Posterior vena cava (tissue), 2 donors: ENCODE measurements around the gene GRAP. TPM values are rescaled to one million over a fixed set of nuclear protein-coding genes. Genes with fewer than 3 reads are reported as not detected.
"Not testable (repeated sequence)": the region's sequence is repeated elsewhere in the genome, so short reads cannot be mapped to it uniquely, and the experiment has no call there.

Experiments used
- DNase-seq: peaks from one replicate; pipeline ENCODE4 v3.0.0-alpha.2; 2020; ENCODE audit warnings: low spot score
- intact Hi-C, 2 donors: fragments of 100-400 bp; cut with DNase I; formaldehyde crosslinking; loops; one replicate each; pipeline versions ENCODE4 v1.14.1 to v1.14.2; 2022 to 2023
- long read RNA-seq, 2 donors: library from polyadenylated mRNA; unstranded; transcript quantifications; one replicate each; pipeline ENCODE4 v2.0.0, GENCODE V29; 2020 to 2021
- total RNA-seq, 2 donors: library from RNA; stranded (reverse); fragmentation: NEBNext Ultra II Directional; extraction: Animal tissue kit (Norgen Biotek cat#: 25700); gene quantifications; one replicate each; pipeline ENCODE4 v1.2.1, GENCODE V29; 2021
- donor health status: DM: yes; HTN: yes; CAD: no.
- donor health status: DM: yes; HTN: yes; CAD: no.

The GRAP gene
- 1 to 10 TPM; 4.0 to 6.8 TPM for total RNA-seq
- long read RNA-seq, donor 1, partial matches to known transcripts = 0 of 3 reads
- long read RNA-seq, donor 1, other reads (novel, unspliced or antisense) = 2 of 3 reads
- long read RNA-seq, donor 2, transcript GRAP-201 (5 exons, 2,651 nt) = major isoform, 18 of 20 reads
- long read RNA-seq, donor 2, partial matches to known transcripts = 0 of 20 reads
- long read RNA-seq, donor 2, other reads (novel, unspliced or antisense) = 2 of 20 reads

DNA sequence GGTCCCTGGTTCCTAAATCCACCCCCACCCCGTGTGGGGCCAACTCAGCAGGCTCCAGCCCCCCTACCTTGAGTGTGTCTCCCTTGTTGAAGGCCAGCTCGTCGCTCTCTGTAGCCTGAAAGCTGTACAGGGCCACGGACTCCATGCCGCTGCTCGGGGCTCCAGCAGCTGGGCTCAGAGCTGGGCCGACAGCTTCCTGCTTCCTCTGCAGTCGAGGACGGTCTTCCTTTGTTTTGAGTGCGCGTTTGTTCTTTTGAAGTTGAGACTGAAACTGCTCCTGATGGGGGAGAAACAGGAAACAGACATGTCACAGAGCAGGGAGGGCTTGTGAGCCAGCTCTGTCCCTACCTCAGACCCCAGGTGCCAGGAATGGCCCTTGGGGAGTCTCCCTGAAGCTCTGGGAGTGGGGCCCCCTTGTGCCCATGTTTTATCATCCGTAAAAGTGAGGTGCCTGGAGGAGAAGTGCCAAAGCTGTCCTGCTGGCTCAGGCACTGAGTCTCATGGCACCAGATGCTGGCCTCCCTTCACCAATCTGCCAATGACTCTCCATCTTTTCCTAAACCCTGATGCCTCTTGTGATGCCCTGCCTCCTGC lies at the start of gene GRAP:
Gene GRAP (minus strand): TSS at position 176 of the 594 bp plus-strand sequence. CDS start 31 bp downstream, at position 145.
- DNase-seq, intact Hi-C loops: not testable (repeated sequence)

DNA sequence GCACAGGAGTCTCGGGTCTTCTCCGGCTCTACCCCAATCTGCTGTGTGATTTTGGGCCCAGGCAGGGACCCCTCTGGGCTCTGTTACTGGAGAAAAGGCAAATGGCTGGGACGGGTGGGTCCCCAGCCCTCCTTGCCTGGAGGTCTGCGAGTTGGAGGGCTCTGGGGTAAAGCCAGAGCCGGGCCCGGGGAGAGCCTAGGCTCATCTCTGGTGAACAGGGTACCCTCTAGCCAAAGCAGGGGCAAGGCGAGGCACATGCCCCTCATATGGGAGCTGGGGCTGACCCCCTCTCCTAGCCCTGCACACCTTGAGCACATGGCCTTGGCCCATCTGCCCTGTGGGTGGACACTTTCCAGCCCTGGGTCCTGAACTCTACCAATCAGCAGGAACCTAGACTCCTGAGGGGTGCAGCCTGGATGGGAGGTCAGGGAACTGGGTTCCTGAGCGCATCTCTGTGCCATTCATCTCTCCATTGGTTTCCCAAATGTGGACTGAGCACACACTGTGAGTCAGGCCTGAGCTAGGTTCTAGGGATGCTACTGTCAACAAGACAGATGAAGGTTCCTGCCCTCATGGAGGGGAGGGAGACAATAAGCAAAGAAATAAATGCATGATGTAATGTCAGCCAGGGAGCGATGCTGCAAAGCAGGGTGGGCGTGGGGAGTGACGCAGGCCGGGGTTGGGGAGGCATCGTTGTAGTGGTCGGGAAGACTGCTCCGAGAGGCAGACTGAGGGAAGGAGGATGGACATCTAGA lies 47.1 kb upstream of the GRAP start:
- intact Hi-C loops = not testable (repeated sequence)
- peak; percentile 69 for DNase-seq

DNA sequence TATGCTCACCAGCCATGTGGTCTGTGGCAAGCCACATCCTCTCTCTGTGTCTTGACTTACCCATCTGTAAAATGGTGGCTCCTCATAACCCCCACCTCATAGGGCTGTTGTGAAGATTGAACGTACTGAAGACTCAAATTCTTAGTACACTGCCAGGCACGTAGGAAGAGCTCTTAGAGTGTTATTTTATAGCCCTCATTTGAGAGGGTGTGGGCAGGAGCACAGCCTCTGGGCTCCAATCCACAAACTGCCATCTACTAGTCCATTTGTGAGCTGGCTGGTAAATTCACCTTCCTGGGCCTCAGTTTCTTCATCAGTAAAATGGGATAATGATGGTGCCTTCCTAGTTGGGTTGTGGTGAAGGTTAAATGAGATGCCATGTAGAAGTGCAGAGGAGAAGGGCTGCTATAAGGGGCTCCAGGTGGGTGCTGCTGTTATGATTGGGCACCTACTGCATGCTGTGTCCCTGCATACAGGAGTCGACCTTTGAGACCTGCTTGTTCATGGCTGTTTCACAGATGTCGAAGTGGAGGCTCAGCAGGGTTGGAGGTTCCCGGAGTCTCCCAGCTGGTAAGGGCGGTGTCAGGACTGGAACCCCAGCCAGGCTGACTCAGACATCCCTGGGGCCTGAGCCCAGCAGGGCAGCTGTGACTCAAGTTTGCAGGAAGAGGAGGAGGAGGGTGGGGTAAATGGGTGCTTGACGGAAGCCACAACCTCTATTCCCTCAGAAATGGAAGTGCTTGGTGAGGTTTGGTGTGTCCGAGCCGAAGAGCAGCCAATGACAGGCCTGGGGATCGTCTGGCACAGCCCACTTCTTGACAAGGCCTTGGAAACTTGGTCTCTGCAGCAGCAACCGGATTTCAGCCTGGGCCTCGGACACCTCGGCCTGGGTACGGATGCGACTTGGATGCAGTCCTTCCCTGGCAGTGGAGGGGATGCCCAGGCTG lies 46.3 kb upstream of the GRAP start:
- intact Hi-C loops = not testable (repeated sequence)
- DNase-seq = peak; percentile 84

DNA sequence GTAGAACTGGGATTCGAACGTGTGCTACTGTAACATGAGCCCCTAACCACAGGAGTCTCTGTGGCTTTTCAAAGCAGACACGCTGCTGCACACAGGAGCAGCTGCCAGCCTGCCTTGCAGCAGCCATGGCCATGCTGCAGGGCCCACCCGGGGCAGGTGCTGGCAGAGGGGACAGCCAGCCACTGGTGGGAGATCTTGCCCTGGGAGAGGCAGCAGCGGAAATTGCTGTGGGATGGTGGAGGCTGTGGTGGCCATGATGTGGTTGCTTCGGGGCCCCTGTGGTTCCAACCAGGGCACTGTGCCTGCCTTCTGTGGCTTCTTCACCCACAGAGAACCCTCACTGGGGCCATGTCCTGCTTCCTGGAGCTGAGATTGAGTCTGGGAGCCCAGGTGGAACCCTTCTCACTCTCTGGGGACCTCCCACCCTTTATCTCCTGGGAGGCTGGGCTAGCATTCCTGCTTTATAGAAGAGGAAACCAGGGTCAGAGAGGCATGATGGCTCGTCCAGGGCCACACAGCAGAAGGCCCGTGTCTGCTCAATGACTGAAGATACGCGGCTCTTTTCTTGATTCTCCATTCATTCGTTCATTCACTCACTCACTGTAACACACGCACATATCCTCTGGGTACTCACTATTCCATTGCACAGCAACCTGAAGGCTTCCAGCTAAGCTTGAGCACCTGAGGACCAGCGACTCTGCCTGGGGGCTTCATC lies 43.5 kb upstream of the GRAP start:
- intact Hi-C loops, DNase-seq: not testable (repeated sequence)

DNA sequence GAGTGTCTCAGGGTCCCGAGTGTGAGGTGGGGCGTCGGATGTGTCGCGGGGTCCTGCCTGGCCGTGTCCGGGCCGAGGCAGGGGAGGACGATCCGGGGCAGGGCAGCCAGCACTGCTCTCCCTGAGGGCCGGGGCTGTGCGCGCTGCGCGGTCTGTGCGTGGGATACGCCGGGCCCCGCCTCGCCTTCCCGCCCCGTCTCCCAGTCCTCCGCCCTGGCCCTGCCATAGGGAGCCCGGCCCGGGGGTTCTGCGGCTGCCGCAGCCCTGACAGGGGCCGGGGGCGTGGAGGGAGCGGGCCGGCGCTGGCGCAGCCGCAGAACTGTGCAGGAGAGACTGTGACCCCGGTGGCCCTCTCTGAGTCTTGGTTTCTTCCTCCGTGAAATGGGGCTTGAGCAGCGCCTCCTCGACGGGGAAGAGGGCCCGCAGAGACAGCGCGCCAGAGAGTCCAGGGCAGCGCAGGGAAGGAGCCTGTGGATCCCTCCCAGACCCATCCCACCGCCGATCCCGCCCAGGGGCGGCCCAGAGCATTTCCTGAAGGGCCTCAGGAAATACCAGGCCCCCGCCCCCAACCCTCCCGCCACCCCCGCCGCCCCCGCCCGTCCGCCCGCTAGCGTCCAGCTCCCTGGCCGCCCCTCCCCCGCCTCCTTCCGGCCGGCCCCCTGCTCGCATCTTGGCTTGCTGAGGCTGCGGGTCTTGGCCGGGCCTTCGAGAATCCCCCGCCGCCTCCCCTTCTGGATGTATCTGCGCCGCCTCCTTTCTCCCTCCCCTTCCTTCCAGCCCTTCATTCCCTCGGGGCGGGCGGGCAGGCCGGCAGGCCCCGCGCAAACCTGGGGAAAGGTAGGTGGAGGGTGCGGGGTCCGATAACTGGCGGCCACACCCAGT lies 42.3 kb upstream of the GRAP start:
- peak; percentile 44 for DNase-seq

DNA sequence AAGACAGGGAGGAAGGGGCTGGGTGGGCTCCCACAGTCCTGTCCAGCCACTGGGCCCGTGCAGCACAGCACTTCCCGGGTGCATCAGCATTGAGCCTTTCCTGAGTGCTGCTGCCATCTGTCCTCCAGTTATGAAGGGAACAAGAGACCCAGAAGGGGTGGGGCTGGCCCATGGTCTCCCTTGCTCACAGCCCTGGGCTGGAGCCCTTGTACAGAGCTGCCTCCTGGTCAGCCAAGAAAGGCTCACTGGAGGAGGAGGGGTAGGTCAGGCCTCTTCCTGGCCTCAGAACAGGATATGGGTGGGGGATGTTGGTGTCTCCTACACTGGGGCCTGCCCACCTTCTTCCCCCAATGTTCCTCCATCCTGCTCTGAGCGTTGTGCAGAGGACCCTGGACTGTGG lies 30.6 kb upstream of the GRAP start:
- intact Hi-C loops, DNase-seq: not testable (repeated sequence)

More for the DNA sequence above, 42.3 kb upstream of the GRAP start:
- intact Hi-C loops = not testable (repeated sequence)

DNA sequence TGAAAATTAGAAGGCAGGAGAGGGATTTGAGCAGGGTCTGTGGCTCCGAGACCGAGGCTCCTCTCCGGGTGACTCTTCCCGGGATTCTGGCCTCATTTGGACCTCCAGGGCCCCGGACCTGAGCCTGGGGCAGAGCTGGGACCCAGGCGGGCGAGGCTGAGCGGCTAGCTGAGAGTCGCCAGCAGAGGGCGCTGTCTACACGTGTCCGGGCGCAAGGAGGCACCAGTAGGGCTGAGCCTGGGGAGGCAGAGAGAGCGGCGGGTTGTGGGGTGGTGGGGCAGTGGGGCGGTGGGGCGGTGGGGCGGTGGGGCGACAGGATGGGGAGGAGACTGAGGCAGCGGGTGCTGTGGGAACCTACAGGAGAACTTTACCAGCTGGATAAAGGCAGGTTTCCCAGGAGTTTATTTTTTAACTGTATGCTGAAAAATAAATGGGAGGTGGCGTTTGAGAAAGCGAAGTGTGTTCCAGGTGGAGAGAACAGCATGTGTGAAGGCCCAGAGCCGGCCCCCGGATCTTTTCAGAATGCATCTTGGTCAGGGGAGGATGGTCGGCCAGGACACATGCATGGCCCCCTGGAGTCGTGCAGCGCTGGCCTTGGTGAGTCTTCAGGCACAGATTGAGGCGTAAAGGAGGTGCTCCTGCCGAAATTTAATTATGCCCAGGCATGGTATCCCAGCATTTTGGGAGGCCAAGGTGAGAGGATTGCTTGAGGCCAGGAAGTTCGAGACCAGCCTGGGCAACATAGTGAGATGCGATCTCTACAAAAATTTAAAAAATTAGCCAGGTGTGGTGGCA lies 29.8 kb upstream of the GRAP start:
- DNase-seq = peak; percentile 76

DNA sequence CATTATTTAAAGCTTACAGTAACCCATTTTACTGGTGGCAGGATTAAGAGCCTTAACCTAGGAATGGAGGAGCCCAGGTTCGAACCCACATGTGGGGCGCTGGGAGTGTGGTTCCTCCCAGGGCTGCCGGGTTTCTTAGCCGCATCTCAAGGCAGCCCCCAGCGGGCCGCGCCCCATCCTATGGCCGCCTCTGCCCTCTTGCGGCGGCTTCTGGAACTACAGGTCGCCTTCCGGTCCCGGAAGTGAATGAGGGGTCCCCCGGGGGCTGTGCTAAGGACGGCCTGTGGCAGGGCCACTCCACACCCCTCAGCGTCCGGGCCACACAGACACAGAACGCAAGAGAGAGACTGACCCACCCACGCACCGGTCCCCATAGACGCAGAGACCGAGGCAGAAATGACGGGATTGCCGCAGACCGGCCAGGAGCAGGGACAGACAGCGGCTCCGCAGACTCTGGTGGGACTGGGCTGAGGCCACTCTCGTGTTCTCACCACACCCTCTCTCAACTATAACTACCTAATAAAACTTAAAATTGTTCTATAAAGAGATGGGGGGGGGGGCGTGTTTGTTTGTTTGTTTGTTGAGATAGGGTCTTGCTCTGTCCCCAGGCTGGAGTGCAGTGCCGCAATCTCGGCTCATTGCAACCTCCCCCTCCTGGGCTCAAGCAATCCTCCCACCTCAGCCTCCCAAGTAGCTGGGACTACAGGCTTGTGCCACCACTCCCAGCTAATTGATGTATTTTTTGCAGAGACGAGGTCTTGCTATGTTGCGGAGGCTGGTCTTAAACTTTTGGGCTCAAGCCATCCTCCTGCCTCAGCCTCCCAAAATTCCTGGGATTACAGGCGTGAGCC lies 23.8 kb upstream of the GRAP start:
- DNase-seq, intact Hi-C loops: not testable (repeated sequence)

More for the DNA sequence above, 29.8 kb upstream of the GRAP start:
- intact Hi-C loops = not testable (repeated sequence)

DNA sequence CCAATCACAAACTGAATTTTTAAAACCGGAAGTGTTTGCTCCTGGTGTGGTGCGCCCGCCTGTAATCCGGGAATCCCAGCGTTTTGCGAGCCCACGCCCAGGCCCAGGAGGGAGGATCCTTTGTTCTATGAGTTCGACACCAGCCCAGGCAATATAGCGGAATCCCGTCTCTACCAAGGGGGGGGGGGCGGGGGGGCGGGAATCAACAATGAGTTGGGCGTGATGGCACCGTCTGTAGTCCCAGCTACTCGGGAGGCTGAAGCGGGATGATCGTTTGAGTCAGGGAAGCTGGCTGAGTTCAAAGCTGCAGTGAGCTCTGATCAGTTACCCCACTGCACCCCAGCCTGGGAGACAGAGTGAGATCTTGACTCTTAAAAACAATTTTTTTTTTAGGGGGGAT lies 17.6 kb upstream of the GRAP start:
- intact Hi-C loops = not testable (repeated sequence)
- DNase-seq = peak; percentile 24

DNA sequence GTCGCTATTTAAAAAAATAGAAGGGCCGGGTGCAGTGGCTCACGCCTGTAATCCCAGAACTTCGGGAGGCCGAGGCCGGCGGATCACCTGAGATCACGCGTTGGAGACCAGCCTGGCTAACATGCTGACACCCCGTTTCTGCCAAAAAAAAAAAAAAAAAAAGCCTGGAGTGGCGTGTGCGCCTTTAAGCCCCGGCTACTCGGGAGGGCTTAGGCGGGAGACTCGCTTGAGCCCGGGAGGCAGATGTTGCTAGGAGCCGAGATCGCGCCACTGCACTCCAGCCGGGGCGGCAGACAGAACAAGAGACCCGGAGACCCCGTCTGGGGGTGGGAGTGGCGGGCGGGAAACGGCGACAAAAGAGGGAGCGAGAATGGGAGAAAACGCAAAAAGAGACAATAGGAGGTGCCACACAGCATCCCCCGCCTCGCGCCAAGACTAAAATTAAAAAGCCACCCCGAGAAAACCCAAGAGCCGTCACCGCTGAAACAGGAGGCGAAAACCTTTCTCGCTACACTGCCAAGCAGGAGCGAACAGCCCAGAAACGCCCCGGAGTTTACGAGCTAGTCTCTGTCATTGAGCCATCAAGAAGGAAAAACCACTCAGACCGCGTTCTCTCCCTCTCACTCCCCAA lies 16.7 kb upstream of the GRAP start:
- intact Hi-C loops = not testable (repeated sequence)
- DNase-seq = peak; percentile 97

DNA sequence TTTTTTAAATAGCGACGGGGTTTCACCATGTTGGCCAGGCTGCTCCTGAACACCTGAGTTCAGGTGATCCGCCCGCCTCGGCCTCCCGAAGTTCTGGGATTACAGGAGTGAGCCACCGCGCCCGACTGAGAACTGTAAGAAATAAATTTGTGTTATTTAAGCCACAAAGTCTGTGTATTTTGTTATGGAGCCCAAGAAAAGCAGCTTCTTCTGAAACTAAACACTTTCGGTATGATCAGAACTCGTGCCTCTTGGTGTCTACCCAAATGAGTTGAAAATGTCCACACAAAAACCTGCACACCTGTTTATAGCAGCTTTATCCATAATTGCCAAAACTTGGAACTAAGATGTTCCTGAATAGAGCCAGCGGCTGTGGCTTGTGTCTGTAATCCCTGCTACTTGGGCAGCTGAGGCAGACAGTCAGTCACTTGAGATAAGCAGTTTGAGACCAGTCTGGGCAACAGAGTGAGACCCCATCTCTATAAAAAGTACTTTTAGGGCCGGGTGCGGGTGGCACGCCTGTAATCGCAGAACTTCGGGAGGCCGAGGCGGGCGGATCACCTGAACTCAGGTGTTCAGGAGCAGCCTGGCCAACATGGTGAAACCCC lies 16.1 kb upstream of the GRAP start:
- DNase-seq, intact Hi-C loops: not testable (repeated sequence)

DNA sequence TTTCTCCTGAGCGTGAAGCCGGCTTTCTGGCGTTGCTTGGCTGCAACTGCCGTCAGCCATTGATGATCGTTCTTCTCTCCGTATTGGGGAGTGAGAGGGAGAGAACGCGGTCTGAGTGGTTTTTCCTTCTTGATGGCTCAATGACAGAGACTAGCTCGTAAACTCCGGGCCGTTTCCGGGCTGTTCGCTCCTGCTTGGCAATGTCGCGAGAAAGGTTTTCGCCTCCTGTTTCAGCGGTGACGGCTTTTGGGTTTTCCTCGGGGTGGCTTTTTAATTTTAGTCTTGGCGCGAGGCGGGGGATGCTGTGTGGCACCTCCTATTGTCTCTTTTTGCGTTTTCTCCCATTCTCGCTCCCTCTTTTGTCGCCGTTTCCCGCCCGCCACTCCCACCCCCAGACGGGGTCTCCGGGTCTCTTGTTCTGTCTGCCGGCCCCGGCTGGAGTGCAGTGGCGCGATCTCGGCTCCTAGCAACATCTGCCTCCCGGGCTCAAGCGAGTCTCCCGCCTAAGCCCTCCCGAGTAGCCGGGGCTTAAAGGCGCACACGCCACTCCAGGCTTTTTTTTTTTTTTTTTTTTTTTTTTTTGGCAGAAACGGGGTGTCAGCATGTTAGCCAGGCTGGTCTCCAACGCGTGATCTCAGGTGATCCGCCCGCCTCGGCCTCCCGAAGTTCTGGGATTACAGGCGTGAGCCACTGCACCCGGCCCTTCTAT lies 15.4 kb upstream of the GRAP start:
- intact Hi-C loops, DNase-seq: not testable (repeated sequence)

DNA sequence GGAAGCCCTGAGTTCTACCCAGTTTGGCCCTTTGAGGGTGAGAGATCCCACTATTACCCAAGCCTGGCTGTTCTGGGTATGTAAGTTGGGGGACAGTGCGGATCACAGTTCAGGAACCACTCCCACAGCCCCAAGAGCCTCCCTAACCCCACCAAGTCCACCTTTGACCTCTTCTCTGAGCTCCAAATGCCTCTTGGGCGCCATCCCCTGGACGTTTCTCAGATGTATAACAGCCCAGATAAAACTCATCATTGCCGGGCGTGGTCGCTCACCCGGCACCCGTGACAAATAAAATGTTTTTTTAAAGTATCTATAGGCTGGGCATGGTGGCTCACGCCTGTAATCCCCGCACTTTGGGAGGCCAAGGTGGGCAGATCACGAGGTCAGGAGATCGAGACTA lies 8.7 kb upstream of the GRAP start:
- intact Hi-C loops, DNase-seq: not testable (repeated sequence)

DNA sequence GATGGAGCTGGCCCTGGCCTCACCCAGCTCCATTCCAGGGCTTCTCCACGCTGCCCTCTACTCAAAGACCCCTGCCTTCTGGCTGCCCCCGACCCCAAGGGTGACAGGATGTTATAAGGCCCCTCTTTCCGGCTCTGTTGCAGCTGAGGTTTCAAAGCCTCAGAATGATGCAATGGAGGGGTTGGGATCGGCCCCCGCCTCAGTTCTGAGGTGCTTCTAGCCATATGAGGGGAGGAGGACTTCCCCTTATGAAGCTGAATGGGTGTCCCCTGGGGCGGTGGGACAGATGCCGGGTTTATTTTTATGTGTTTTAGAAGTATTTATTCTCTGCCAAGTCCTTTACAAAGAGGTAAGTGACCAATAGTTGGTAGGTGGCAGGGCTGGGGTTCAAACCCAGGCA lies 2.1 kb upstream of the GRAP start:
- DNase-seq, intact Hi-C loops: not testable (repeated sequence)
